HFFc6 (cell line): Measurements from ENCODE around the gene TEX13B. TPM values are rescaled to one million over a fixed set of nuclear protein-coding genes. Genes with fewer than 3 reads are reported as not detected.

Experiments used
- DNase-seq: peaks from one replicate; pipeline ENCODE4 v3.0.0-alpha.2; 2018
- H3K27ac Mint-ChIP-seq: 2 replicates; pipeline ENCODE4 v1.8.0; 2020; ENCODE audit warnings: mild to moderate bottlenecking, mixed read lengths
- H3K27me3 Mint-ChIP-seq: 2 replicates; pipeline ENCODE4 v1.8.0; 2021; ENCODE audit warnings: mild to moderate bottlenecking, moderate library complexity, mixed read lengths; ENCODE audit not compliant: insufficient read depth
- H3K36me3 Mint-ChIP-seq: 2 replicates; pipeline ENCODE4 v1.8.0; 2021; ENCODE audit warnings: low read depth, mixed read lengths
- H3K4me1 Mint-ChIP-seq: 2 replicates; pipeline ENCODE4 v1.8.0; 2020; ENCODE audit warnings: low read depth, mixed read lengths
- H3K4me3 Mint-ChIP-seq: 2 replicates; pipeline ENCODE4 v1.8.0; 2020; ENCODE audit warnings: mild to moderate bottlenecking, moderate library complexity, mixed read lengths
- H3K9me3 Mint-ChIP-seq: 2 replicates; pipeline ENCODE4 v1.8.0; 2020; ENCODE audit warnings: mild to moderate bottlenecking, mixed read lengths
- total RNA-seq, 6 experiments: library from RNA; stranded (reverse); fragmentation: NEBNext Ultra II Directional; extraction: Animal tissue kit (Norgen Biotek cat#: 25700); gene quantifications; 2 replicates in 1 of 6; 3 replicates in 5 of 6; pipeline ENCODE4 v1.2.3, GENCODE V29; 2021
- TF ChIP-seq, protein P1 (sequence below): fragments of 200-600 bp; sonication (generic); IDR thresholded peaks from 2 replicates; pipeline ENCODE4 v1.5.0; 2021; ENCODE audit warnings: antibody characterized with exemption, mild to moderate bottlenecking

Gene TEX13B
- total RNA-seq, 6 experiments from 2014 or later = not detected

- H3K36me3 Mint-ChIP-seq = no peaks in the 10 kb centered on the region
- no peak overlapping the region for H3K4me3 Mint-ChIP-seq
- TF ChIP-seq, protein P1, sequence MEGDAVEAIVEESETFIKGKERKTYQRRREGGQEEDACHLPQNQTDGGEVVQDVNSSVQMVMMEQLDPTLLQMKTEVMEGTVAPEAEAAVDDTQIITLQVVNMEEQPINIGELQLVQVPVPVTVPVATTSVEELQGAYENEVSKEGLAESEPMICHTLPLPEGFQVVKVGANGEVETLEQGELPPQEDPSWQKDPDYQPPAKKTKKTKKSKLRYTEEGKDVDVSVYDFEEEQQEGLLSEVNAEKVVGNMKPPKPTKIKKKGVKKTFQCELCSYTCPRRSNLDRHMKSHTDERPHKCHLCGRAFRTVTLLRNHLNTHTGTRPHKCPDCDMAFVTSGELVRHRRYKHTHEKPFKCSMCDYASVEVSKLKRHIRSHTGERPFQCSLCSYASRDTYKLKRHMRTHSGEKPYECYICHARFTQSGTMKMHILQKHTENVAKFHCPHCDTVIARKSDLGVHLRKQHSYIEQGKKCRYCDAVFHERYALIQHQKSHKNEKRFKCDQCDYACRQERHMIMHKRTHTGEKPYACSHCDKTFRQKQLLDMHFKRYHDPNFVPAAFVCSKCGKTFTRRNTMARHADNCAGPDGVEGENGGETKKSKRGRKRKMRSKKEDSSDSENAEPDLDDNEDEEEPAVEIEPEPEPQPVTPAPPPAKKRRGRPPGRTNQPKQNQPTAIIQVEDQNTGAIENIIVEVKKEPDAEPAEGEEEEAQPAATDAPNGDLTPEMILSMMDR = no peak
- H3K9me3 Mint-ChIP-seq = no peaks in the 10 kb centered on the region
- H3K4me1 Mint-ChIP-seq = no peaks in the 10 kb centered on the region
- no peak for DNase-seq
- no peak overlapping the region for H3K27ac Mint-ChIP-seq
- H3K27me3 Mint-ChIP-seq = no peaks in the 10 kb centered on the region; the same call in 1 of the 2 replicates
These were observed 45.8 kb downstream of the TEX13B start for GRCh38 chrX:107936434-107936730.

GRCh38 chrX:107935664-107936433 is 46.3 kb downstream of the TEX13B start:
- Mint-ChIP-seq H3K36me3 (no peaks in the 10 kb centered on the region), H3K4me1 (no peaks in the 10 kb centered on the region), H3K9me3 (no peaks in the 10 kb centered on the region), H3K27me3 (no peaks in the 10 kb centered on the region; the same call in 1 of the 2 replicates), H3K27ac (no peak overlapping the region), H3K4me3 (no peak overlapping the region)
- DNase-seq = no peak
- TF ChIP-seq, protein P1 = no peak

- H3K27ac Mint-ChIP-seq = no peak overlapping the region
- TF ChIP-seq, protein P1 = no peak
- no peak for DNase-seq
- H3K4me3 Mint-ChIP-seq = no peak overlapping the region
- no peaks in the 10 kb centered on the region; the same call in 1 of the 2 replicates for H3K27me3 Mint-ChIP-seq
- no peaks in the 10 kb centered on the region for H3K4me1 Mint-ChIP-seq
- H3K36me3 Mint-ChIP-seq = no peaks in the 10 kb centered on the region
- no peaks in the 10 kb centered on the region for H3K9me3 Mint-ChIP-seq
These were observed 47.0 kb downstream of the TEX13B start for GRCh38 chrX:107935200-107935599.

- no peak for DNase-seq
- TF ChIP-seq, protein P1 = no peak
- no peaks in the 10 kb centered on the region for H3K4me1 Mint-ChIP-seq
- peaks cover 5% of the 10 kb centered on the region; the same call in 1 of the 2 replicates for H3K36me3 Mint-ChIP-seq
- H3K27me3 Mint-ChIP-seq = no peaks in the 10 kb centered on the region; the same call in 1 of the 2 replicates
- H3K27ac Mint-ChIP-seq = no peak overlapping the region
- no peaks in the 10 kb centered on the region for H3K9me3 Mint-ChIP-seq
- H3K4me3 Mint-ChIP-seq = no peak overlapping the region
These were observed 47.9 kb downstream of the TEX13B start for GRCh38 chrX:107934262-107934661.

Other genes with a start within 250 kb of the TEX13B start
- 10 to 100 TPM; 11.0 to 17.8 (median 12.2) TPM for gene TSC22D3, start 206.6 kb downstream of the TEX13B start, total RNA-seq
- gene NCBP2L, start 204.6 kb downstream of the TEX13B start, total RNA-seq = not detected
- gene MID2, start 156.5 kb downstream of the TEX13B start, total RNA-seq = 10 to 100 TPM in 4 of 6 experiments, 1 to 10 TPM in 2; 8.4 to 11.3 (median 10.6) TPM
- gene VSIG1, start 62.7 kb upstream of the TEX13B start, total RNA-seq = not detected
- gene PSMD10, start 109.2 kb upstream of the TEX13B start, total RNA-seq = 10 to 100 TPM; 66.1 to 73.8 (median 69.2) TPM
- gene ATG4A, start 109.4 kb upstream of the TEX13B start, total RNA-seq = 10 to 100 TPM; 11.6 to 15.0 (median 13.4) TPM